ENCODE data around the gene CACNA1I.

CACNA1I gene

GRCh38 chr22:39688186-39688785 lies 117.7 kb downstream of the CACNA1I start:
- Histone ChIP-seq H3K9ac (no peak overlapping the region), H3K4me2 (no peak overlapping the region), H3K4me3 (no peak overlapping the region), H3K27ac (no peak overlapping the region), H3K4me1 (peaks cover 6 to 30% (median 22%) of the 10 kb centered on the region in 10 experiments; a peak in 19 of 20 replicates), H4K20me1 (peaks cover 0 to 4% (median 0%) of the 10 kb centered on the region in 11 experiments; a peak in 1 of 22 replicates), H3K27me3 (peaks cover 0 to 13% (median 5%) of the 10 kb centered on the region in 11 experiments; a peak in 10 of 22 replicates), H3K9me3 (replicated peaks in 1 of 11) (no peaks in the 10 kb centered on the region), H3K36me3 (no peaks in the 10 kb centered on the region)
- no peak for TF ChIP-seq Cebpa-rat (IDR thresholded peaks at IDR 0.05)

GRCh38 chr22:39689421-39689820 lies 118.9 kb downstream of the CACNA1I start:
- Histone ChIP-seq H4K20me1 (peaks cover 0 to 4% (median 0%) of the 10 kb centered on the region in 11 experiments; a peak in 1 of 22 replicates), H3K4me2 (peak overlapping the region in 7 of 11 experiments; percentile 12 to 80 (median 74); a peak in 5 of 22 replicates), H3K9ac (no peak overlapping the region), H3K27ac (no peak overlapping the region), H3K9me3 (replicated peaks in 1 of 11) (no peaks in the 10 kb centered on the region), H3K27me3 (peaks cover 0 to 13% (median 5%) of the 10 kb centered on the region in 11 experiments; a peak in 10 of 22 replicates), H3K36me3 (no peaks in the 10 kb centered on the region), H3K4me3 (no peak overlapping the region), H3K4me1 (peaks cover 6 to 37% (median 23%) of the 10 kb centered on the region in 10 experiments; a peak in 19 of 20 replicates)
- no peak for TF ChIP-seq Cebpa-rat (IDR thresholded peaks at IDR 0.05)

- Histone ChIP-seq H3K4me3 (0 out of 20 replicates have a peak overlapping the region, but pooled peaks of 2 of the 10 experiments have one; percentile 27 to 40), H4K20me1 (peaks cover 0 to 4% (median 0%) of the 10 kb centered on the region in 11 experiments; a peak in 1 of 22 replicates), H3K36me3 (no peaks in the 10 kb centered on the region), H3K27me3 (peaks cover 0 to 2% (median 0%) of the 10 kb centered on the region in 11 experiments; a peak in 3 of 22 replicates), H3K27ac (peak overlapping the region in 1 of 11 experiments; percentile 18; a peak in 2 of 22 replicates), H3K4me1 (peaks cover 6 to 37% (median 23%) of the 10 kb centered on the region in 10 experiments; a peak in 19 of 20 replicates), H3K9ac (peak overlapping the region in 3 of 11 experiments; percentile 19 to 36 (median 31); a peak in 3 of 22 replicates), H3K4me2 (peak overlapping the region; percentile 44 to 80 (median 69); a peak in 20 of 22 replicates), H3K9me3 (replicated peaks in 1 of 11) (no peaks in the 10 kb centered on the region)
- no peak for TF ChIP-seq Cebpa-rat (IDR thresholded peaks at IDR 0.05)
Measured at GRCh38 chr22:39690881-39691605, 120.5 kb downstream of the CACNA1I start.

- TF ChIP-seq Cebpa-rat (IDR thresholded peaks at IDR 0.05) = no peak
Measured at GRCh38 chr22:39693943-39694500, 123.5 kb downstream of the CACNA1I start.

GRCh38 chr22:39697790-39698430 lies 127.4 kb downstream of the CACNA1I start:
- H3K4me3 ChIP-seq = no peak overlapping the region
- no peaks in the 10 kb centered on the region for H3K9me3 ChIP-seq (replicated peaks in 1 of 11)
- H3K27ac ChIP-seq = no peak overlapping the region
- no peaks in the 10 kb centered on the region for H3K36me3 ChIP-seq
- no peak overlapping the region; a peak in 1 of 22 replicates for H3K9ac ChIP-seq
- TF ChIP-seq Cebpa-rat (IDR thresholded peaks at IDR 0.05) = no peak
- H3K27me3 ChIP-seq = no peaks in the 10 kb centered on the region
- peaks cover 5 to 29% (median 23%) of the 10 kb centered on the region in 10 experiments; a peak in 18 of 20 replicates for H3K4me1 ChIP-seq
- peak overlapping the region in 9 of 11 experiments; percentile 8 to 46 (median 31); a peak in 13 of 22 replicates for H3K4me2 ChIP-seq
- peaks cover 0 to 7% (median 0%) of the 10 kb centered on the region in 11 experiments; a peak in 1 of 22 replicates for H4K20me1 ChIP-seq

More at GRCh38 chr22:39693943-39694500, 123.5 kb downstream of the CACNA1I start:
- Histone ChIP-seq H3K4me1 (peaks cover 11 to 50% (median 37%) of the 10 kb centered on the region in 10 experiments; a peak in 19 of 20 replicates), H3K4me3 (no peak overlapping the region), H3K27ac (no peak overlapping the region; a peak in 1 of 22 replicates), H3K4me2 (peak overlapping the region in 5 of 11 experiments; percentile 4 to 30 (median 18); a peak in 4 of 22 replicates), H3K27me3 (no peaks in the 10 kb centered on the region; a peak in 1 of 22 replicates), H3K9ac (no peak overlapping the region), H3K9me3 (replicated peaks in 1 of 11) (no peaks in the 10 kb centered on the region), H4K20me1 (peaks cover 0 to 7% (median 0%) of the 10 kb centered on the region in 11 experiments; a peak in 1 of 22 replicates), H3K36me3 (no peaks in the 10 kb centered on the region)

- H3K4me3 ChIP-seq = no peak overlapping the region
- peaks cover 5 to 34% (median 21%) of the 10 kb centered on the region in 10 experiments; a peak in 17 of 20 replicates for H3K4me1 ChIP-seq
- H4K20me1 ChIP-seq = peaks cover 0 to 7% (median 0%) of the 10 kb centered on the region in 11 experiments; a peak in 1 of 22 replicates
- no peak overlapping the region for H3K4me2 ChIP-seq
- no peaks in the 10 kb centered on the region for H3K36me3 ChIP-seq
- H3K9ac ChIP-seq = no peak overlapping the region
- H3K27ac ChIP-seq = no peak overlapping the region
- no peaks in the 10 kb centered on the region for H3K9me3 ChIP-seq (replicated peaks in 1 of 11)
- TF ChIP-seq Cebpa-rat (IDR thresholded peaks at IDR 0.05) = no peak
- H3K27me3 ChIP-seq = no peaks in the 10 kb centered on the region
Measured at GRCh38 chr22:39699631-39700360, 129.2 kb downstream of the CACNA1I start.

- no peaks in the 10 kb centered on the region for H3K9me3 ChIP-seq (replicated peaks in 1 of 11)
- H3K9ac ChIP-seq = no peak overlapping the region
- no peak for TF ChIP-seq Cebpa-rat (IDR thresholded peaks at IDR 0.05)
- no peak overlapping the region for H3K27ac ChIP-seq
- no peaks in the 10 kb centered on the region for H3K36me3 ChIP-seq
- H3K4me2 ChIP-seq = peak overlapping the region in 4 of 11 experiments; percentile 1 to 18 (median 10); a peak in 2 of 22 replicates
- H4K20me1 ChIP-seq = peaks cover 0 to 7% (median 0%) of the 10 kb centered on the region in 11 experiments; a peak in 1 of 22 replicates
- peaks cover 5 to 34% (median 21%) of the 10 kb centered on the region in 10 experiments; a peak in 17 of 20 replicates for H3K4me1 ChIP-seq
- no peaks in the 10 kb centered on the region for H3K27me3 ChIP-seq
- H3K4me3 ChIP-seq = no peak overlapping the region
Measured at GRCh38 chr22:39700565-39700964, 130.0 kb downstream of the CACNA1I start.

GRCh38 chr22:39703091-39703490 lies 132.5 kb downstream of the CACNA1I start:
- Histone ChIP-seq H3K27me3 (no peaks in the 10 kb centered on the region), H3K27ac (no peak overlapping the region), H3K9me3 (replicated peaks in 1 of 11) (no peaks in the 10 kb centered on the region), H3K4me3 (no peak overlapping the region), H3K4me1 (peaks cover 0 to 34% (median 17%) of the 10 kb centered on the region in 10 experiments; a peak in 14 of 20 replicates), H3K4me2 (no peak overlapping the region), H3K9ac (no peak overlapping the region), H4K20me1 (peaks cover 0 to under 1% (median 0%) of the 10 kb centered on the region in 11 experiments; a peak in 2 of 22 replicates), H3K36me3 (no peaks in the 10 kb centered on the region)
- no peak for TF ChIP-seq Cebpa-rat (IDR thresholded peaks at IDR 0.05)

Measured in BLaER1 treated with 17β-estradiol and CSF1 and Interleukin-3, amounts not matched to agents 10 nM and 100 nM (cell line).